HepG2 (cell line): ENCODE results near the gene UBE2H. TPM values are rescaled to one million over a fixed set of nuclear protein-coding genes. Genes with fewer than 3 reads are reported as not detected.

ENCODE experiments used
- CBX5 ChIP-seq: sonication (generic); formaldehyde crosslinking; IDR thresholded peaks from 2 replicates; pipeline ENCODE4 v1.4.0; 2020; ENCODE audit warnings: missing genetic modification reagents, borderline replicate concordance
- CREB1 ChIP-seq, 2 experiments: fragments of 450-650 bp in 1 of 2; IDR thresholded peaks; 2 replicates each; pipeline ENCODE4 v1.6.1; 2016 to 2017; ENCODE audit warnings: control low read depth in 1 of 2, mild to moderate bottlenecking in 1 of 2, missing compliant biosample characterization in 1 of 2, missing genetic modification characterization in 1 of 2
- HDAC1 ChIP-seq: sonication (generic); formaldehyde crosslinking; IDR thresholded peaks from 2 replicates; pipeline ENCODE4 v1.5.1; 2020; ENCODE audit warnings: mild to moderate bottlenecking, missing genetic modification reagents
- LCORL ChIP-seq, 2 experiments: fragments of 450-650 bp in 1 of 2; sonication (generic) in 1 of 2; formaldehyde crosslinking in 1 of 2; IDR thresholded peaks; 2 replicates each; pipeline versions ENCODE4 v1.5.0 to v1.6.1; 2017 to 2020; ENCODE audit warnings: antibody characterized with exemption in 1 of 2, missing genetic modification reagents in 1 of 2
- MIER2 ChIP-seq: IDR thresholded peaks from 2 replicates; pipeline ENCODE4 v1.6.1; 2016; ENCODE audit warnings: missing biosample characterization, missing genetic modification reagents
- PRDM10 ChIP-seq: sonication (generic); formaldehyde crosslinking; IDR thresholded peaks from 2 replicates; pipeline ENCODE4 v1.4.0; 2020; ENCODE audit warnings: low read depth, missing genetic modification reagents
- THAP11 ChIP-seq: IDR thresholded peaks from 2 replicates; pipeline ENCODE4 v1.6.1; 2016; ENCODE audit warnings: missing biosample characterization, missing genetic modification reagents
- TRAFD1 ChIP-seq: sonication (generic); formaldehyde crosslinking; IDR thresholded peaks from 2 replicates; pipeline ENCODE4 v1.5.1; 2020; ENCODE audit warnings: missing genetic modification reagents, mild to moderate bottlenecking, borderline replicate concordance
- YEATS2 ChIP-seq: sonication (generic); formaldehyde crosslinking; IDR thresholded peaks from 2 replicates; pipeline ENCODE4 v1.4.0; 2020; ENCODE audit warnings: missing genetic modification reagents, borderline replicate concordance
- ZFP36L1 ChIP-seq: sonication (generic); formaldehyde crosslinking; IDR thresholded peaks from 2 replicates; pipeline ENCODE4 v1.8.0; 2022; ENCODE audit warnings: mild to moderate bottlenecking, missing genetic modification reagents, moderate library complexity
- ZGPAT ChIP-seq: IDR thresholded peaks from 2 replicates; pipeline ENCODE4 v1.6.1; 2016; ENCODE audit warnings: mild to moderate bottlenecking
- ZMYM4 ChIP-seq: sonication (generic); formaldehyde crosslinking; IDR thresholded peaks from 2 replicates; pipeline ENCODE4 v1.8.1; 2023; ENCODE audit warnings: mild to moderate bottlenecking, missing genetic modification reagents
- ZNF143 ChIP-seq: sonication (generic); formaldehyde crosslinking; IDR thresholded peaks from 2 replicates; pipeline ENCODE4 v1.4.0; 2020; ENCODE audit warnings: missing genetic modification reagents
- ZNF574 ChIP-seq: sonication (generic); formaldehyde crosslinking; IDR thresholded peaks from 2 replicates; pipeline ENCODE4 v1.4.0; 2020; ENCODE audit warnings: missing genetic modification reagents
- ZNF816 ChIP-seq: sonication (generic); formaldehyde crosslinking; IDR thresholded peaks from 2 replicates; pipeline ENCODE4 v1.8.0; 2022; ENCODE audit warnings: missing genetic modification reagents, mild to moderate bottlenecking, borderline replicate concordance
- ZSCAN20 ChIP-seq: sonication (generic); formaldehyde crosslinking; IDR thresholded peaks from 2 replicates; pipeline ENCODE4 v1.4.0; 2020; ENCODE audit warnings: missing genetic modification reagents, mild to moderate bottlenecking, borderline replicate concordance
- polyA plus RNA-seq, 8 experiments: library from polyadenylated mRNA; depleted of rRNA in 3 of 8; stranded (reverse) in 7 of 8; unstranded in 1 of 8; fragments of >200 nt; fragmentation: Illumina TruSeq in 4 of 8; extraction: Trizol in 4 of 8; gene quantifications; 2 replicates each; pipeline versions ENCODE4 v1.2.1 to v1.2.3, GENCODE V29; 2011 to 2016; ENCODE audit warnings: low read depth in 4 of 8, missing spikeins in 1 of 8, mixed read lengths in 1 of 8; ENCODE audit not compliant: insufficient read depth in 1 of 8
- total RNA-seq, 5 experiments: library from RNA; depleted of rRNA; stranded (reverse); fragments of >200 nt; fragmentation: Illumina TruSeq; extraction: Trizol; gene quantifications; 2 replicates each; pipeline ENCODE4 v1.2.3, GENCODE V29; 2016; ENCODE audit warnings: low read depth in 1 of 5

Gene UBE2H
- total and polyA plus RNA-seq, 2 of the 13 experiments (the other 11 are each of a cell fraction or from before 2014, with no cell fraction given), result 15.5 to 40.1 TPM

GRCh38 chr7:129958643-129959470, 6.1 kb upstream of the UBE2H start (continued):
- TF ChIP-seq THAP11 (CRISPR knock-in tag) (peak; percentile 86), ZFP36L1 (CRISPR knock-in tag) (peak; percentile 64; the same call in 1 of the 2 replicates), ZSCAN20 (peak; percentile 53; the same call in 1 of the 2 replicates), ZNF143 (CRISPR knock-in tag) (peak; percentile 78), ZGPAT (CRISPR knock-in tag) (peak; percentile 76), CREB1 (IDR thresholded peaks at IDR 0.05) (no peak), CREB1 (CRISPR knock-in tag; IDR thresholded peaks at IDR 0.05) (peak; percentile 32; the same call in 1 of the 2 replicates), TRAFD1 (CRISPR knock-in tag) (no peak; the same call in 1 of the 2 replicates), ZMYM4 (CRISPR knock-in tag) (peak; percentile 53; the same call in 1 of the 2 replicates), ZNF816 (CRISPR knock-in tag) (peak; percentile 47; the same call in 1 of the 2 replicates), PRDM10 (CRISPR knock-in tag) (peak; percentile 25; the same call in 1 of the 2 replicates), HDAC1 (CRISPR knock-in tag) (peak; percentile 79), CBX5 (CRISPR knock-in tag) (peak; percentile 61; the same call in 1 of the 2 replicates), YEATS2 (peak; percentile 34; the same call in 1 of the 2 replicates), MIER2 (CRISPR knock-in tag) (peak; percentile 23; the same call in 1 of the 2 replicates), ZNF574 (peak; percentile 59), LCORL (IDR thresholded peaks at IDR 0.05) (no peak), LCORL (CRISPR knock-in tag; IDR thresholded peaks at IDR 0.05) (peak; percentile 77)
